H1 (cell line): Measurements from ENCODE around the gene WWC2. TPM values are rescaled to one million over a fixed set of nuclear protein-coding genes. Genes with fewer than 3 reads are reported as not detected.

Experiments used
- CTCF ChIA-PET: fragments of 300-600 bp; sonication (Branson Sonifier 250); formaldehyde crosslinking; loops from one replicate; lab custom pipeline; 2021; ENCODE audit not compliant: partially characterized antibody; lab: Charles Lee
- POLR2A ChIA-PET: fragments of 300-600 bp; sonication (Branson Sonifier 250); formaldehyde crosslinking; loops from one replicate; lab custom pipeline; 2021; ENCODE audit warnings: inconsistent platforms; ENCODE audit not compliant: partially characterized antibody; lab: Charles Lee
- DNase-seq, 2 experiments: peaks; one replicate each; pipeline versions ENCODE4 v3.0.0 to v3.0.0-alpha.2; 2010 to 2022; ENCODE audit warnings: low spot score in 2 of 2, low read depth in 1 of 2, mixed read lengths in 1 of 2
- FAIRE-seq: peaks from 2 replicates; lab custom pipeline; 2011; peaks lifted over from hg19 to GRCh38; lab: Jason Lieb, UNC
- H2AFZ ChIP-seq: 2 replicates; pipeline ENCODE4 v1.8.1; 2012; ENCODE audit warnings: low read length, inconsistent platforms
- H2AK5ac ChIP-seq: 2 replicates; pipeline ENCODE4 v1.6.1; 2013; ENCODE audit warnings: low read depth, low read length
- H2BK120ac ChIP-seq: replicated peaks from 2 replicates; pipeline ENCODE3; 2013; ENCODE audit warnings: low read depth, low read length, inconsistent platforms
- H2BK12ac ChIP-seq: 2 replicates; pipeline ENCODE4 v1.6.1; 2013; ENCODE audit warnings: low read depth, low read length
- H2BK15ac ChIP-seq: 2 replicates; pipeline ENCODE4 v1.6.1; 2013; ENCODE audit warnings: low read length
- H2BK20ac ChIP-seq: 2 replicates; pipeline ENCODE4 v1.6.1; 2013; ENCODE audit warnings: low read length
- H2BK5ac ChIP-seq: 2 replicates; pipeline ENCODE4 v1.6.1; 2013; ENCODE audit warnings: low read depth, low read length
- H3K14ac ChIP-seq: 2 replicates; pipeline ENCODE4 v1.6.1; 2013; ENCODE audit warnings: inconsistent platforms; ENCODE audit not compliant: insufficient read length
- H3K18ac ChIP-seq: 2 replicates; pipeline ENCODE4 v1.6.1; 2013; ENCODE audit warnings: low read length; ENCODE audit errors: extremely low read depth
- H3K23ac ChIP-seq: 2 replicates; pipeline ENCODE4 v1.6.1; 2013; ENCODE audit warnings: inconsistent platforms; ENCODE audit not compliant: insufficient read length
- H3K23me2 ChIP-seq: 2 replicates; pipeline ENCODE4 v1.6.1; 2013; ENCODE audit warnings: low read depth, low read length
- H3K27ac ChIP-seq: 2 replicates; pipeline ENCODE4 v1.6.1; 2011; ENCODE audit warnings: low read depth, low read length, inconsistent platforms
- H3K27me3 ChIP-seq, 4 experiments: replicated peaks in 1 of 4; 1 replicate in 1 of 4; 2 replicates in 3 of 4; pipeline versions ENCODE4 v1.6.1 to v1.8.1; 2011 to 2013; ENCODE audit warnings: low read length in 3 of 4, mild to moderate bottlenecking in 3 of 4, inconsistent platforms in 2 of 4, mixed read lengths in 2 of 4, moderate library complexity in 1 of 4; ENCODE audit not compliant: control insufficient read depth in 3 of 4, insufficient read depth in 3 of 4; ENCODE audit errors: extremely low read depth in 1 of 4
- H3K36me3 ChIP-seq, 4 experiments: 2 replicates each; pipeline versions ENCODE4 v1.6.1 to v1.8.1; 2011 to 2013; ENCODE audit warnings: mild to moderate bottlenecking in 4 of 4, low read length in 3 of 4, moderate library complexity in 2 of 4, control low read depth in 1 of 4, inconsistent platforms in 1 of 4; ENCODE audit not compliant: insufficient read depth in 4 of 4, control insufficient read depth in 2 of 4
- H3K4ac ChIP-seq: replicated peaks from 2 replicates; pipeline ENCODE3; 2013; ENCODE audit warnings: low read length, low read depth, mixed read lengths, inconsistent platforms; ENCODE audit not compliant: insufficient read length
- H3K4me1 ChIP-seq, 4 experiments: replicated peaks in 1 of 4; 1 replicate in 1 of 4; 2 replicates in 3 of 4; pipeline versions ENCODE4 v1.6.1 to v1.8.1; 2011 to 2013; ENCODE audit warnings: low read length in 3 of 4, inconsistent platforms in 2 of 4, mixed read lengths in 1 of 4; ENCODE audit not compliant: insufficient read depth in 4 of 4, control insufficient read depth in 3 of 4
- H3K4me2 ChIP-seq, 2 experiments: 2 replicates each; pipeline versions ENCODE4 v1.6.1 to v1.8.1; 2011 to 2013; ENCODE audit warnings: low read depth in 2 of 2, low read length in 2 of 2, control low read depth in 1 of 2, inconsistent platforms in 1 of 2, mild to moderate bottlenecking in 1 of 2; ENCODE audit not compliant: insufficient read depth in 1 of 2
- H3K4me3 ChIP-seq, 4 experiments: fragments of 200-600, 300-600 bp in 1 of 4; sonication (generic), shearing (Covaris generic), sonication (Bioruptor Twin) in 1 of 4; 2 replicates each; pipeline versions ENCODE4 v1.5.1 to v1.8.1; 2011 to 2016; ENCODE audit warnings: low read length in 4 of 4, low read depth in 3 of 4, control low read depth in 2 of 4, inconsistent platforms in 2 of 4, mild to moderate bottlenecking in 2 of 4, mixed read lengths in 1 of 4, moderate library complexity in 1 of 4; ENCODE audit not compliant: insufficient read depth in 2 of 4; ENCODE audit errors: extremely low read depth in 1 of 4
- H3K56ac ChIP-seq: replicated peaks from 2 replicates; pipeline ENCODE3; 2013; ENCODE audit warnings: low read depth, mild to moderate bottlenecking, mixed read lengths, low read length, inconsistent platforms; ENCODE audit not compliant: insufficient read length
- H3K79me1 ChIP-seq: 2 replicates; pipeline ENCODE4 v1.6.1; 2013; ENCODE audit warnings: low read depth, low read length, control low read depth
- H3K79me2 ChIP-seq, 2 experiments: 2 replicates each; pipeline versions ENCODE4 v1.6.1 to v1.8.1; 2012 to 2013; ENCODE audit warnings: low read length in 2 of 2, mild to moderate bottlenecking in 2 of 2, inconsistent platforms in 1 of 2; ENCODE audit not compliant: insufficient read depth in 2 of 2, control insufficient read depth in 1 of 2
- H3K9ac ChIP-seq, 4 experiments: replicated peaks in 1 of 4; 1 replicate in 1 of 4; 2 replicates in 3 of 4; pipeline versions ENCODE4 v1.6.1 to v1.8.1; 2011 to 2013; ENCODE audit warnings: low read depth in 3 of 4, low read length in 3 of 4, control low read depth in 2 of 4, mild to moderate bottlenecking in 2 of 4, moderate library complexity in 2 of 4, inconsistent platforms in 1 of 4; ENCODE audit errors: extremely low read depth in 1 of 4
- H3K9me3 ChIP-seq, 2 experiments: 2 replicates each; pipeline versions ENCODE4 v1.6.1 to v1.8.1; 2012 to 2013; ENCODE audit warnings: mild to moderate bottlenecking in 2 of 2, moderate library complexity in 2 of 2, control low read depth in 1 of 2, inconsistent platforms in 1 of 2, low read depth in 1 of 2, low read length in 1 of 2, mixed read lengths in 1 of 2; ENCODE audit not compliant: insufficient read depth in 2 of 2
- H4K20me1 ChIP-seq, 2 experiments: replicated peaks in 1 of 2; 2 replicates each; pipeline versions ENCODE3 to v1.8.1; 2011 to 2013; ENCODE audit warnings: inconsistent platforms in 2 of 2, low read length in 2 of 2, mild to moderate bottlenecking in 1 of 2; ENCODE audit not compliant: insufficient read depth in 2 of 2, control insufficient read depth in 1 of 2
- H4K5ac ChIP-seq: 2 replicates; pipeline ENCODE4 v1.6.1; 2013; ENCODE audit warnings: low read length, low read depth, mixed read lengths, inconsistent platforms; ENCODE audit not compliant: insufficient read length
- H4K8ac ChIP-seq: 2 replicates; pipeline ENCODE4 v1.8.0; 2013; ENCODE audit warnings: mild to moderate bottlenecking, moderate library complexity, low read length, inconsistent platforms; ENCODE audit not compliant: insufficient read depth; ENCODE audit errors: extremely low read depth
- H4K91ac ChIP-seq: replicated peaks from 2 replicates; pipeline ENCODE3; 2013; ENCODE audit warnings: low read length, mixed read lengths, inconsistent platforms; ENCODE audit not compliant: insufficient read length
- CHD2 ChIP-seq: IDR thresholded peaks from 2 replicates; pipeline ENCODE4 v1.6.1; 2012; ENCODE audit warnings: low read length, improper control_type of control experiment
- CTCF ChIP-seq, 3 experiments: IDR thresholded peaks; 1 replicate in 2 of 3; 2 replicates in 1 of 3; pipeline versions ENCODE4 v1.5.1 to v1.6.1; 2011; ENCODE audit warnings: low read length in 3 of 3, mild to moderate bottlenecking in 3 of 3, inconsistent platforms in 2 of 3, low read depth in 1 of 3, moderate library complexity in 1 of 3; ENCODE audit not compliant: insufficient read depth in 1 of 3; ENCODE audit errors: control extremely low read depth in 1 of 3
- FOSL1 ChIP-seq: IDR thresholded peaks from 2 replicates; pipeline ENCODE4 v1.6.1; 2011; ENCODE audit warnings: mild to moderate bottlenecking, low read depth, low read length, moderate library complexity; ENCODE audit not compliant: insufficient read depth
- HDAC6 ChIP-seq: IDR thresholded peaks from one replicate; pipeline ENCODE4 v1.7.1; 2012; ENCODE audit warnings: low read depth, mild to moderate bottlenecking, inconsistent platforms, low read length, moderate library complexity
- JUN ChIP-seq: IDR thresholded peaks from 2 replicates; pipeline ENCODE4 v1.6.1; 2011; ENCODE audit warnings: low read depth, mild to moderate bottlenecking, improper control_type of control experiment, low read length
- KDM5A ChIP-seq: fragments of 200-600 bp; IDR thresholded peaks from 2 replicates; pipeline ENCODE4 v1.7.1; 2012; ENCODE audit warnings: mild to moderate bottlenecking, low read length, inconsistent platforms, mixed read lengths
- POLR2A ChIP-seq, 2 experiments: IDR thresholded peaks; 1 replicate in 1 of 2; 2 replicates in 1 of 2; pipeline ENCODE4 v1.6.1; 2011; ENCODE audit warnings: low read depth in 2 of 2, low read length in 2 of 2, mild to moderate bottlenecking in 2 of 2; ENCODE audit errors: control extremely low read depth in 1 of 2
- RBBP5 ChIP-seq: IDR thresholded peaks from 2 replicates; pipeline ENCODE4 v1.7.1; 2012; ENCODE audit warnings: low read depth, mild to moderate bottlenecking, inconsistent platforms, low read length, moderate library complexity, borderline replicate concordance
- RXRA ChIP-seq: IDR thresholded peaks from 2 replicates; pipeline ENCODE4 v1.6.1; 2011; ENCODE audit warnings: low read depth, mild to moderate bottlenecking, low read length, moderate library complexity; ENCODE audit not compliant: insufficient read depth
- SRF ChIP-seq: IDR thresholded peaks from 2 replicates; pipeline ENCODE4 v1.6.1; 2011; ENCODE audit warnings: mild to moderate bottlenecking, low read depth, low read length, moderate library complexity
- WGBS, 2 experiments: shearing (Covaris generic) in 1 of 2; methylation state at CpG; one replicate each; pipeline versions ENCODE4 v1.1.6 to v1.1.7; 2013 to 2015; ENCODE audit warnings: low lambda C conversion rate in 2 of 2, mixed read lengths in 2 of 2, inconsistent platforms in 1 of 2, low coverage in 1 of 2, missing lambda C conversion rate in 1 of 2; ENCODE audit not compliant: insufficient replicate concordance in 2 of 2, insufficient coverage in 1 of 2, insufficient read length in 1 of 2; ENCODE audit errors: extremely low coverage in 1 of 2, missing lambda C conversion rate in 1 of 2; 5-methylcytosine and 5-hydroxymethylcytosine counted together
- polyA plus RNA-seq, 7 experiments: library from polyadenylated mRNA; depleted of rRNA in 3 of 7; stranded (reverse) in 5 of 7; unstranded in 2 of 7; fragments of >200 nt in 5 of 7; fragments of 200-250 nt in 2 of 7; gene quantifications; 1 replicate in 5 of 7; 2 replicates in 1 of 7; 4 replicates in 1 of 7; pipeline versions ENCODE4 v1.2.1 to v1.2.3, GENCODE V29; 2011 to 2013; ENCODE audit warnings: missing spikeins in 2 of 7, mixed read lengths in 2 of 7
- total RNA-seq: library from RNA; stranded (reverse); fragmentation: NEBNext Ultra II Directional; extraction: Animal tissue kit (Norgen Biotek cat#: 25700); gene quantifications from 2 replicates; pipeline ENCODE4 v1.2.1, GENCODE V29; 2021

The WWC2 gene
- total and polyA plus RNA-seq, 2 of the 8 experiments (the other 6 are each of a cell fraction or from before 2014, with no cell fraction given), result 17.6 to 135 TPM

DNA sequence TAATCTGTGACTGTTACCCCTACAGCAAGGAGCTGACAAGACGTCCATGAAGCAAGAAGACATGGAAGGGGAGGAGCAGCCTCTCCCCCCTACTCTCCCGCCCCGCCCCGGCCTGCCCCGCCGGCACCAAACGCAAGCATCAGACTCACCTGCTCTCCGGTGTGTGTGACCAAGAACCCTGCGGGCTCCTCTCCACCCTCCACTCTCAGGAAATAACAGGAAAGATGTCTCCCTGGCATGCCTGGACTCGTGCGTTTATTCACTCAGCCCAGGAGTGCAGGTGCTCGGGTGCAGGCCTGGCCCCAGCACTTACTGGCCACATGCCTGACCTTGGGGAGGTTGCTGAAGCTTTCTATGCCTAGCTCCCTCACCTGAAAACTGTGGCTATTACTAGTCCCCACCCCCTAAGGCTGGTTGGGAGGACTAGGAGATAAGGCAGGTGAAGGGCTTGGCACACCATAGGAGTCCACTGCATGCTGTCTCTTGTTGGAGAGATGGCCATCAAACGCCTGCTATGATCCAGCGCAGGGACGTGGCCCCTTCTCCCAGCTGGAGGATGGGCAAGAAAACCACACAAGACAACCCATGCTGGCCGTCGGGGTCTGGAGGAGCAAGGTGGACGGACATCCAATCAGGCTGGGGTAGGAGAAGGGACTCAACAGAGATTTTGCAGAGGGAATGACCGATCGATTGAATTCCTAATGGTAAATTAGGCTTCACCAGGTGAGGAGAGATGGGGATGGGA, 258.0 kb downstream of the WWC2 start:
- DNase-seq, result no peak
- Histone ChIP-seq H2BK15ac (no peak overlapping the region), H3K79me2 (no peaks in the 10 kb centered on the region), H3K23ac (no peak overlapping the region), H4K5ac (no peak overlapping the region), H3K4me1 (peaks cover 0 to 3% (median 1%) of the 10 kb centered on the region in 4 experiments; a peak in 3 of 7 replicates), H2AK5ac (no peak overlapping the region), H3K79me1 (no peaks in the 10 kb centered on the region), H2BK5ac (no peak overlapping the region), H3K27me3 (no peaks in the 10 kb centered on the region), H4K91ac (no peak overlapping the region), H3K9me3 (no peaks in the 10 kb centered on the region), H3K27ac (no peak overlapping the region), H4K20me1 (no peaks in the 10 kb centered on the region), H4K8ac (no peak overlapping the region), H3K56ac (no peak overlapping the region), H3K4me2 (no peak overlapping the region), H3K4ac (no peak overlapping the region), H3K9ac (no peak overlapping the region), H3K14ac (no peak overlapping the region), H3K4me3 (no peak overlapping the region), H3K23me2 (no peaks in the 10 kb centered on the region), H2BK120ac (no peak overlapping the region), H2BK20ac (no peak overlapping the region), H3K36me3 (no peaks in the 10 kb centered on the region), H2AFZ (no peak overlapping the region), H2BK12ac (no peak overlapping the region), H3K18ac (no peak overlapping the region)
- WGBS, 2 experiments, result 93% methylated on average over 18 of the region's 20 CpGs; no CpG with 5 or more reads in 1 of the 2 experiments
- ChIA-PET POLR2A (no interaction called here), CTCF (interaction anchor here (2.4 kb wide), 1 partner anchor 50 kb away, joined by 7 read pairs; no protein-coding TSS in a partner anchor)
- no peak for FAIRE-seq
- TF ChIP-seq CHD2 (no peak), RBBP5 (no peak), CTCF (IDR thresholded peaks at IDR 0.05; ENCODE audit: control extremely low read depth in 1 of 3, insufficient read depth in 1 of 3, low read depth in 1 of 3, low read length in 3 of 3) (no peak), POLR2A (IDR thresholded peaks at IDR 0.05; ENCODE audit: control extremely low read depth in 1 of 2, low read depth in 2 of 2, low read length in 2 of 2) (no peak), RXRA (no peak), JUN (no peak), SRF (no peak), KDM5A (no peak), HDAC6 (no peak), FOSL1 (no peak)
